GM21723 (cell line): ENCODE results near the gene CTU1.

ENCODE experiments used
- ATAC-seq: cut with Tn5 transposase; IDR thresholded peaks from one replicate; pipeline ENCODE4 v1.9.1; 2021; ENCODE audit warnings: mild to moderate bottlenecking, moderate library complexity; ENCODE audit not compliant: unreplicated experiment

CTU1 gene

GRCh38 chr19:51083783-51084182 is 24.4 kb downstream of the CTU1 start:
- ATAC-seq = no peak

DNA sequence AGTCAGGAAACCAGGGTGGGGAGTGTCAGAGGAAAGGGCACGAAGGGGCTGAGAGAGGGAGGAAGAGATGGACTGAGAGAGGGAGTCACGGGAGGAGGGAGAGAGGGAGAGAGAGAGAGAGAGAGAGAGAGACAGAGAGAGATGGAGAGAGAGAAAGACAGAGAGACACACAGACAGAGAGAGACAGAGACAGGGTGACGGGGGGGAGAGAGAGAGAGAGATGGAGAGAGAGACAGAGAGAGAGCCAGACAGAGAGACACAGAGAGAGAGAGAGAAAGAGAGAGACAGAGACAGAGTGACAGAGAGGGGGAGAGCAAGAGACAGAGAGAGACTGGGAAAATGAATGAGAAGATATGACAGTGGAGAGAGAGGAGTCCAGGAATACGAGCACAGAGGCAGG is 25.0 kb downstream of the CTU1 start:
- ATAC-seq = no peak

- ATAC-seq = no peak
Observed at GRCh38 chr19:51082611-51083010, 25.6 kb downstream of the CTU1 start, which contains the start of gene KLK14. Gene KLK14 (minus strand): TSS chr19:51082887. CDS start chr19:51082614, 273 bp downstream.

DNA sequence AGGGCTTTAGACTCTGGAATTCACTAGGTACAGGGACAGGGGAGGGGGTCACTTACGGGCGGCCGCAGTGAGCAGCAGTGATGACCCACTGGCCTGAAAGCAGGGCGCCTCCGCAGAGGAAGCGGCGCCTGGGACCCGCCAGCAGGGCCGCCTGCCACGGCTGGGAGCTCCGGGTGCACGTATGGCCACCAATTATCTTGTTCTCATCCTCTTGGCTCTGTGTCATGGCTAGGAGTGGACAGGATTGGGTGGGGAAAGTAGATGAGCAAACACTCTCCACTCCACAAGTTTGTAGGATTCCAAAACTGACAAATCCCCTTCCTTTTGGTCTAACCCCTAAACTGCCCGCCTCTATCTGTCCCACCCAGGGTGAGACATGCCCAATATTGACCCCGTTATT is 26.7 kb downstream of the CTU1 start:
- ATAC-seq = no peak

DNA sequence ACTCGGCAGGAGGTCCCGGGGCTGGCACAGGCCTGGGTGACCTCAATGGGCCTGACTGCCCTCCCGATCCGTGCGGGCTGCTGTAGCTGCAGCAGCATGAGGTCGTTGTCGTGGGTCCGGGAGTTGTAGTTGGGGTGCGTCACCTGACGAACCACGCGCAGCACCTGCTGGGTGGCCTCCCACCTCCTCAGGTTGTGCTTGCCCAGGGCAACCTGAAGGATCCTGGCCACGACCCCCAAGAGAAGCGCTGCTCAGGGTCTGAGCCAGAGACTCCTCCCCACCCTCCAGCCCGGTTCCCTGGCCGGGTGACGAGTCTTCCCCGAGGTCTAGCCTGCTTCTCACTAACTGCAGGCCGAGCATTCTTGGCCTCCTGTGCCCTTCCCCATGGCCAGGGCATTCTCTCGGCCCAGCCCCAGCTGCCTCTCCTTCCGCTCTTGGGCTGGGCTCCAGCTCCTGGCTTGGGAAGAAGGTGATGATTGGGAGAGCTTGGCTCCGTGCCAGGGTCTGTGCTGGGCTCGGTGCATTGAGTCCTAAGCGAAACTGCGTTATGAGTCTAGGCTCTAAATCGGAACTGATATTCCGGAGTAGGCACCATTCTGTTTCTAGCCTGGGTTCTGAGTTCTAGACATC is 28.6 kb downstream of the CTU1 start:
- no peak for ATAC-seq

- ATAC-seq = no peak
Observed at GRCh38 chr19:51078731-51079130, 29.5 kb downstream of the CTU1 start.

- no peak for ATAC-seq
Observed at GRCh38 chr19:51078104-51078503, 30.1 kb downstream of the CTU1 start.

DNA sequence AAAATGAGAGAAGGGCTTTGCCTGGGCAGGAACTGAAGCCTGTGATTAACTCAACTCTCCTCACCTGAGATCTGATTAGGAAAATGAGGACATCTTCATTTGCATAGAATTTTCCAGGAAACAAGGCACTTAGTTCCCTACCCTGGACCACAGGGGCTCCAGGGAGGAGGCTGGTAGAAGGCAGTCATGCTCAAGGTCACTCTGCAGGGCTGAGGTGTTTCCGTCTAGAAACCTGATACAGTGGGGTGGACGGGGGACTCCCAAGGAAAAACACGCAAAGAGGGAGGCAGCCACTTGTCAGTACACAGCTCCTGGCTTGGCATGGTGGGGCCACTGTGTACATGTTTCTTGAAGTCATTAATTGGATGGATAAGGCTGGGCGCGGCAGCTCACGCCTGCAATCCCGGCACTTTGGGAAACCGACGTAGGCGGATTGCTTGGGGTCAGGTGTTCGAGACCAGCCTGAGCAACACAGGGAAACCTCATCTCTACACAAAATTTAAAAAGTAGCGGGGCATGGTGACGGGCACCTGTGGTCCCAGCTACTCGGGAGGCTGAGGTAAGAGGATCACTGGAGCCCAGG is 31.5 kb downstream of the CTU1 start:
- no peak for ATAC-seq

GRCh38 chr19:51075998-51076397 is 32.2 kb downstream of the CTU1 start:
- ATAC-seq = no peak

GRCh38 chr19:51071095-51071405 is 37.2 kb downstream of the CTU1 start:
- ATAC-seq = no peak

DNA sequence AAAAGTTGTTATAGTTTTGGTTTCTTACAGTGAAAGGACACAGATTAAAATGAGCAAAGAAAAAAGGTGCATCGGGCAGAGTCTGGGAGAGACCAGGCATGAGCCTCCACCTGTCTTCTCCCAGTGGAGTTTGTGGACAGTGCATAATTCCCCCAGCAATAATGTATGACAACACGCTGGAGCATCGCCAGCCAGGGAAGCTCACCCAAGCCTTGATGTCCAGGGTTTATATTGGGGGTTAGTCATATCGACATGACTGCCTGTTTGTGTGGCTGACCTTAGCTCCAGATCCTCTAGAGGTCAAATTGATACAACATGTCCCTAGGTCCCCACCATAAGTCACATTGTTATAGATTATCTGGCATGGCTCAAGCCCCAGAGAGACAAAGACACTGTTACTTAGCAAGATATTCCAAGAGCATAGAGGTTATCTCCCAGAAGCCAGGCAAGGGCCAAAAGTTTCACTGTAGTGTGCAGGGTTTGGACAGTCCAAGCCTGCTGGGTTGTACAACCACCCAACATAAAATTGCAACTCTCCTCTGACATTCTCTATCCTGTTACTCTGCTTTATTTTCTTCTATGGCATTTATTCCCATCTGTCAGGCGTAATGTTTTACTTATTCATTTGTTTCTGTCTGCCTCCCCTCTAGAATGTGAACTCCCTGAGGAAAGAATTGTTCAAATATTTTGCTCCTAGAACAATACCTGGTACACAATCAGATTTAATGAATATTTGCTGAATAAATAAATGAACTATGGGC is 37.7 kb downstream of the CTU1 start:
- no peak for ATAC-seq

DNA sequence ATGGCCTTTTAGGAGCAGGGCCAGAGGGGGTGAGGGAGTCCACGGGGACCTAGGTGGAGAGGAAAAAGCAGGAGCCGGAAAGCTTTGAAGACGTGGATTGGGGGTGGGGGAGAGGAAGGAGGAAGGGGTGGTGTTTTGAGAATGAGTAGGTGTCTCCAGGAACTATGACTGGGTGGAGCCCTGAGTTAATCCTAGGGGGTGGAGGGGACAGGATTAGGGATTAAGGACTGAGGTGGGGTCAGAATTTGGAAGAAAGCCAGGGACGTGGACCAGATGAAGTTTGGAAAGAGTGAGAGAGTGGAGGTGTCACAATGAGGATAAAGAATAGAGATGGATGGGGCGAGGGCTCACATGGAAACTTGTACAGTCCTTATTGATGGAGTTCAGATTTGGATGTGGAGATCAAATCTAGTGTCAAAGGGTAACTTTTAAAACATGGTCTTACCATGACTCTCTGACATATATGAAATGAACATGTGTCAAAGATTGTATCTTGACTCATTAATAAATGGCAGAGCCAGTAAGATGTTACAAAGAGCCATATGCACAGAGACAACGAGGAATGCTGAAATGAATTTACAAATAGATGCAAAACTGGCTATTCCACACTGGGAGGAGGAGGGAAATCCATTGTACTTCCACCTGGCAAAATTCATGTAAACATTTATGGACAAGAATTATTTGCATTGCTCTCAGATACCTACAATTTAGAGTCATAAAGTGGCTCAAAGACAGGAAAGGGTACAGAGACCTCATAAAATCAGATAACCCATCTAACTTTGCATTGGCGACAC is 41.6 kb downstream of the CTU1 start:
- ATAC-seq = no peak

GRCh38 chr19:51065221-51065960 is 42.8 kb downstream of the CTU1 start:
- no peak for ATAC-seq

- no peak for ATAC-seq
Observed at GRCh38 chr19:51064534-51065220, 43.5 kb downstream of the CTU1 start, which contains the start of gene KLK13. Gene KLK13 (minus strand): TSS chr19:51065092. CDS start chr19:51065067, 25 bp downstream.

- no peak for ATAC-seq
Observed at GRCh38 chr19:51063664-51064063, 44.5 kb downstream of the CTU1 start.

DNA sequence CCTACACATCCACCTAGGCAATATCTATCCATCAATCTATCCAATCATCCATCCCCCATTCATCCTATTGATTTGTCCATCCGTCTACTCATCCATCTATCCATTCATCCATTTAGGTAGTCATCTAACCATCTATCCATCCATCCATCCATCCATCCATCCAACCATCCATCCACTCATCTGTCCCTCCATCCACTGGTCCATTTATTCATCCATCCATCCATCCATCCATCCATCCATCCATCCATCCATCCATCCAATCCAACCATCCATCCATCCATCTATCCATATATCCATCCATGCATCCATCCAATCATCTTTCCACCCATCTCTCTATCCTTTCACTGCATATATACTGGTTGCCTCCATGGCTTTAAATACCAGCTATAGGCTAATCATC is 47.2 kb downstream of the CTU1 start:
- ATAC-seq = no peak

- ATAC-seq = no peak
Observed at GRCh38 chr19:51060336-51060735, 47.9 kb downstream of the CTU1 start.

GRCh38 chr19:51059715-51060114 is 48.5 kb downstream of the CTU1 start:
- ATAC-seq = no peak

DNA sequence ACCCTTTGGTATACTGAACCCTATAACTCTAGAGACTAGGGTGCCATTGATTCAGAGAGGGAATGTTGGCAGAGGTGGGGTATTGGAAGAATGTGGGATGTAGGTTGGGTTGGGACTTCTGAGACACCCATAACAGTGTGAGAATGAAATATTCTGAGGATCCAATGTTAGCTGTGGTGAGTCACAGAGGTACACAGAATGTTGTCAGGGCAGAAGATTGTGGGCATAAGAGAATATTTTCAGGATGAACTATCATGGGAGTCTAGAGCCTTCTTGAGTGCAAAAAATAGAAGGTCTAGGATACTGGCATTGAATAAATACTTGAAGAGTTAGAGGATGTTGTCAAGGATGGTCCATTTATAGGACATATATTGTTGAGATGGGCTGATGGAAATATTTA is 52.3 kb downstream of the CTU1 start:
- ATAC-seq = no peak
